NB4 (cell line): ENCODE measurements around the gene SCN8A.

ENCODE experiments used
- POLR2A ChIP-seq: IDR thresholded peaks from 2 replicates; pipeline ENCODE4 v1.6.1; 2011; ENCODE audit warnings: mild to moderate bottlenecking; ENCODE audit not compliant: insufficient read length; ENCODE audit errors: extremely low read depth
- TF ChIP-seq, protein P1 (sequence below): IDR thresholded peaks from one replicate; pipeline ENCODE4 v1.5.1; 2012; ENCODE audit warnings: low read depth, low read length
- TF ChIP-seq, protein P2 (sequence below): IDR thresholded peaks from 2 replicates; pipeline ENCODE4 v1.6.1; 2011; ENCODE audit warnings: low read depth, low read length

DNA sequence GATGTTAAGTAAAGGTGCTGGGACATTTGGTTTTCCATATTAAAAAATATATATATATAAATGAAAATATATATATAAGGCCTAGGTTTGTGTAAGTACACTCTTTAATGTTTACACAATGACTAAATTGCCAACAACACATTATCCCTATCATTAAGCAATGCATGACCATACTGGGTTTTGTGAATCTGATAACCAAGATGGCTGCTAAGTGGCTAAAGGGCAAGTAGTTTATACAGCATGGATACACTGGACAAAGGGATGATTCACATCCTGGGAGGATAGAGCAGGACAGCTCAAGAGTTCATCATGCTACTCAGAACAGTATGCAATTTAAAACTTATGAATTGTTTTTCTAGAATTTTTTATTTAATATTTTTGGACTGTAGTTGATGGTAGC is 168.1 kb downstream of the SCN8A start:
- TF ChIP-seq, protein P1, sequence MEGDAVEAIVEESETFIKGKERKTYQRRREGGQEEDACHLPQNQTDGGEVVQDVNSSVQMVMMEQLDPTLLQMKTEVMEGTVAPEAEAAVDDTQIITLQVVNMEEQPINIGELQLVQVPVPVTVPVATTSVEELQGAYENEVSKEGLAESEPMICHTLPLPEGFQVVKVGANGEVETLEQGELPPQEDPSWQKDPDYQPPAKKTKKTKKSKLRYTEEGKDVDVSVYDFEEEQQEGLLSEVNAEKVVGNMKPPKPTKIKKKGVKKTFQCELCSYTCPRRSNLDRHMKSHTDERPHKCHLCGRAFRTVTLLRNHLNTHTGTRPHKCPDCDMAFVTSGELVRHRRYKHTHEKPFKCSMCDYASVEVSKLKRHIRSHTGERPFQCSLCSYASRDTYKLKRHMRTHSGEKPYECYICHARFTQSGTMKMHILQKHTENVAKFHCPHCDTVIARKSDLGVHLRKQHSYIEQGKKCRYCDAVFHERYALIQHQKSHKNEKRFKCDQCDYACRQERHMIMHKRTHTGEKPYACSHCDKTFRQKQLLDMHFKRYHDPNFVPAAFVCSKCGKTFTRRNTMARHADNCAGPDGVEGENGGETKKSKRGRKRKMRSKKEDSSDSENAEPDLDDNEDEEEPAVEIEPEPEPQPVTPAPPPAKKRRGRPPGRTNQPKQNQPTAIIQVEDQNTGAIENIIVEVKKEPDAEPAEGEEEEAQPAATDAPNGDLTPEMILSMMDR, result no peak
- TF ChIP-seq POLR2A, result no peak
- TF ChIP-seq, protein P2, sequence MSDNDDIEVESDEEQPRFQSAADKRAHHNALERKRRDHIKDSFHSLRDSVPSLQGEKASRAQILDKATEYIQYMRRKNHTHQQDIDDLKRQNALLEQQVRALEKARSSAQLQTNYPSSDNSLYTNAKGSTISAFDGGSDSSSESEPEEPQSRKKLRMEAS, result no peak
